Neutrophil (primary cell): ENCODE results near the gene GPR35.

Source experiments
- H3K27ac ChIP-seq: fragments of 200-600 bp; sonication (generic); 2 replicates; pipeline ENCODE4 v1.5.1; 2016; ENCODE audit warnings: mild to moderate bottlenecking, moderate library complexity
- H3K27me3 ChIP-seq: fragments of 200-600 bp; sonication (generic); 2 replicates; pipeline ENCODE4 v1.6.0; 2016; ENCODE audit warnings: mild to moderate bottlenecking
- H3K36me3 ChIP-seq: fragments of 200-600 bp; sonication (generic); 2 replicates; pipeline ENCODE4 v1.5.1; 2017
- H3K4me1 ChIP-seq, 2 experiments: fragments of 200-600 bp in 1 of 2; sonication (generic) in 1 of 2; 1 replicate in 1 of 2; 2 replicates in 1 of 2; pipeline versions ENCODE4 v1.5.1 to v1.6.1; 2013 to 2016; ENCODE audit warnings: low read depth in 1 of 2, low read length in 1 of 2, mild to moderate bottlenecking in 1 of 2, moderate library complexity in 1 of 2; ENCODE audit not compliant: control insufficient read depth in 1 of 2, insufficient read depth in 1 of 2
- H3K4me3 ChIP-seq, 2 experiments: fragments of 200-600 bp in 1 of 2; sonication (generic) in 1 of 2; 1 replicate in 1 of 2; 2 replicates in 1 of 2; pipeline ENCODE4 v1.5.1; 2013 to 2016; ENCODE audit warnings: low read depth in 1 of 2, low read length in 1 of 2, mild to moderate bottlenecking in 1 of 2, moderate library complexity in 1 of 2
- H3K9me3 ChIP-seq: fragments of 200-600 bp; sonication (generic); 2 replicates; pipeline ENCODE4 v1.5.1; 2016
- CTCF ChIP-seq: fragments of 200-600 bp; sonication (generic); IDR thresholded peaks from 2 replicates; pipeline ENCODE4 v1.5.1; 2016; ENCODE audit warnings: antibody characterized with exemption

GPR35 gene

GRCh38 chr2:240629619-240629967 is 4.3 kb downstream of the GPR35 start:
- Histone ChIP-seq H3K36me3 (no peaks in the 10 kb centered on the region), H3K27me3 (peaks cover 13% of the 10 kb centered on the region), H3K9me3 (no peaks in the 10 kb centered on the region), H3K4me1 (peaks cover 13 to 16% of the 10 kb centered on the region in 2 experiments), H3K27ac (no peak overlapping the region), H3K4me3 (no peak overlapping the region)
- no peak for TF ChIP-seq CTCF

- no peak for TF ChIP-seq CTCF
- Histone ChIP-seq H3K9me3 (no peaks in the 10 kb centered on the region), H3K27me3 (peaks cover 7% of the 10 kb centered on the region), H3K36me3 (no peaks in the 10 kb centered on the region), H3K27ac (no peak overlapping the region), H3K4me3 (no peak overlapping the region), H3K4me1 (peaks cover 10 to 11% of the 10 kb centered on the region in 2 experiments)
Measured at GRCh38 chr2:240629968-240630770, 4.9 kb downstream of the GPR35 start.

- Histone ChIP-seq H3K27ac (no peak overlapping the region), H3K27me3 (peaks cover 4% of the 10 kb centered on the region), H3K4me3 (no peak overlapping the region), H3K36me3 (no peaks in the 10 kb centered on the region), H3K4me1 (peaks cover 4 to 7% of the 10 kb centered on the region in 2 experiments), H3K9me3 (no peaks in the 10 kb centered on the region)
- TF ChIP-seq CTCF: no peak
Measured at GRCh38 chr2:240630771-240631547, 5.7 kb downstream of the GPR35 start.

- Histone ChIP-seq H3K27ac (no peak overlapping the region), H3K4me1 (peaks cover 4 to 6% of the 10 kb centered on the region in 2 experiments), H3K9me3 (no peaks in the 10 kb centered on the region), H3K36me3 (no peaks in the 10 kb centered on the region), H3K27me3 (peaks cover 4% of the 10 kb centered on the region), H3K4me3 (no peak overlapping the region)
- no peak for TF ChIP-seq CTCF
Measured at GRCh38 chr2:240631548-240632305, 6.4 kb downstream of the GPR35 start.

GRCh38 chr2:240632306-240632721 is 7.0 kb downstream of the GPR35 start:
- peaks cover 0 to under 1% of the 10 kb centered on the region in 2 experiments for H3K4me1 ChIP-seq
- H3K27ac ChIP-seq: no peak overlapping the region
- no peak overlapping the region for H3K4me3 ChIP-seq
- no peaks in the 10 kb centered on the region for H3K27me3 ChIP-seq
- no peaks in the 10 kb centered on the region for H3K9me3 ChIP-seq
- TF ChIP-seq CTCF: no peak
- no peaks in the 10 kb centered on the region for H3K36me3 ChIP-seq
